CD4-positive, alpha-beta T cell treated with Interleukin-21 for 1 hour (primary cell): ENCODE measurements around the gene FGF11.

ENCODE experiments used
- DNase-seq: peaks from one replicate; pipeline ENCODE4 v3.0.0-alpha.2; 2020

Gene FGF11

DNA sequence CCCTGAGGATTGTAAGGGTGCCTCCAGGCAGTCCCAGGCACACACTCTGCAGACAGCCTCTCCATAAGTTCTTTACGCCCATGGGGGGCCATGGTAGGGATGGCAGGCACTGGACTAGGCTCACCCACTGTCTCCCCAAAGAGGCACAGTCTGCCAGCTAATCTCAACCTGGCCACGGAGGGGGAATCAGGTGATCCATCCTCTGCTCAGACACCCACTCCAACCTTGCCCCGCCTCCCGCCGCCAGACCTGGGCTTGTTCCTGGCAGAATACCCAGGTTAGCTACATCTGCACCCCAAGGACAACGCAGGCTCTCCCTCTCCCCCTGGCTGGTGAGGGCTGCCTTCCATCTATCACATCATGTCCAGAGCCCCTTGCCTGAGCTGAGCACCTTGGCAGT, 30.4 kb upstream of the FGF11 start:
- DNase-seq: no peak

DNA sequence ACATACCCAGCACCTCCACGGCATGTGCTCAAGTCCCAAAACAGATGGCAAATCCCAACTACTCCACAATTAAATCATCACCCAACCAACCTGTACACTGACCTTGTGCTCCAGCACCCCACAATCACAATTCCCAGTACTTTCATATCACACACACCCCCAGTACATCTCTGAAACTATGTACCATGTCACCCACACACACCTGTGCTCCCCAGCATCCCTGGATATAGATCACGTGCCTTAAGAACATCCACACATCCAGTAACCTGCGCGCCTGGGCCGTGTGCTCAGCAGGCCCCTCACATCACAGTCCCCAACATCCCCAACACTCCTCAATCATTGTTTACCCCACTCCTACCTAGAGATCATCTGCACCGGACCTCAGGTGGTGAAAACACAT, 29.6 kb upstream of the FGF11 start:
- DNase-seq: no peak

DNA sequence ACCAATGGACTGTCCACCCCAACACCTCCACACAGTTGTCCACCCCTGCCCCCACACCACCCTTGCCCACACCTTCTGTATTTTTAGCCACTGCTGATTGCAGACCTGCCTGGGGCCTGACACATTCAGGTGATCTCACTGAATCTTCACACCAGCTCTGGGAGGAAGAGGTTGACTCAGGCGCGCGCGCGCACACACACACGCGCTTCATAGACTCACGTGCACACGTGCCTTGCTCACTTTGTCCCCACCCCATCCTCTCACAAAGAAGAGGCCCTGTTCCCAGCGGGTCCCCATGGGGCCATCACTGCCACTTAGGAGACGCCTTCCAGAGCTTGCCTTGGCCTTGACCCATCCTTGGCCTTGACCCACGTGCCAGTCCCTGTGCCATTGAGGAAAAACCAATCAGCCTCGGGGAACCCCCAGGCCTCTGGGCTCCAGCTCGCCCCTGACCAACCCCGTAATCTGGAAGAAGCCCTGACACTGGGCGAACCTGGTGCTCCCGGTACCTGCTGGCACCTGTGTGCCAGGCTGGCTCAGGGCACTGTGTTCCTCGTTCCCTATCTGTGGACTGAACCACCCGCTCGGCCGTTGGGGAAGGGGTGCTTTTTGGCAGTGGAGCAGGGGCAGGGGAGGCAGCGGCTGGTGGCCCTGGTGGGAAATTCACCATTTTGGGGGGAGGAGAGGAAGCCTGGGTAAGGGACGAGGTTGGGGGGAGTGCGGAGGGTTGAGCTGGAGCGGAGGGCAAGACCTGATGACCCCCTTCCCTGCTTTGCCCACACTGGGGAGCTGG, 28.5 kb upstream of the FGF11 start:
- no peak for DNase-seq

DNA sequence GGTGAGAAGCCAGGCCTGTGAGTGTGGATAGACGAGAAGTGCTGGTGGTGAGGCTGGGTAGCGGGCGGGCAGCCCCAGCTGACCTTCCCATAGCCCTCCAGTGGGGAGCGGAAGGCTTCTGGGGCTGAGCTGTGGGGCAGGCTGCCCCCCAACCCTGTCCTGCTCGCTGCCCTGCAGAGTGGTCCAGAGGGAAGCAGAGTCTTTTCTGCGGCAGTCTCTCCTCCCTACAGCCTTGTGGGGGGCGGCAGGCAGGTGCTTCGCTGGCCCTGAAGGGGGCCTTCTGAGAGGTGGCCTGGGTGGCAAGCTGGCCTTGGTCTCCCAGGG, 27.9 kb upstream of the FGF11 start:
- DNase-seq: no peak

DNA sequence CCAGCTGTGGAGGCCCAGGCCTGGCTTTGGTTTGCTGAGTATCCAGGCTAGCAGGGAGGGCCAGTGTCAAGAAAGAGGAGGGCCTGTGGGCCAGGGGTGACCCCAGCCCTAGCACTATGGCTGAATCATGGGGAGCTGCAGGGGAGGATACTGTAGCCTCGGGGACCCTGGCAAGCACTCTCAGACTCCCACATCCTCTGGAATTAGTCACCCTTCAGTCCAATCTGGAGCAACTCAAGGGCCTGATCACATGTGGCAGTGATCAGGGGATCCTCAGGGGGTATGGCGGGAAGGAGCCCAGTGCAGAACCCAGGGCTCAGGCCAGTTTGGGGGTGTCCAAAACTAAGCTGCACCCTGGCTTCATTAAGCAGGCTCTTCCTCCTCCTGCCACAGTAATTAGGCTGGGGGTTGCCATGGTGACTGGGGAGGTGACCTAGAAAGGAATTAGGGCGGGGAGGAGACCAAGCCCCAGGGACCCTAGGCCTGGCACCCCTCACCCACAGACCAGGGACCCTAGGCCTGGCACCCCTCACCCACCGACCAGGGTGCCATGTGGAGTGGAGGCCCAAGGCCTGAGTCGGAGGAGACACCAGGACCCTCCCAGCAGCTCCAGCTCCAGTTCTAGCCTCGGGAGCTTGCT, 25.8 kb upstream of the FGF11 start:
- no peak for DNase-seq

DNA sequence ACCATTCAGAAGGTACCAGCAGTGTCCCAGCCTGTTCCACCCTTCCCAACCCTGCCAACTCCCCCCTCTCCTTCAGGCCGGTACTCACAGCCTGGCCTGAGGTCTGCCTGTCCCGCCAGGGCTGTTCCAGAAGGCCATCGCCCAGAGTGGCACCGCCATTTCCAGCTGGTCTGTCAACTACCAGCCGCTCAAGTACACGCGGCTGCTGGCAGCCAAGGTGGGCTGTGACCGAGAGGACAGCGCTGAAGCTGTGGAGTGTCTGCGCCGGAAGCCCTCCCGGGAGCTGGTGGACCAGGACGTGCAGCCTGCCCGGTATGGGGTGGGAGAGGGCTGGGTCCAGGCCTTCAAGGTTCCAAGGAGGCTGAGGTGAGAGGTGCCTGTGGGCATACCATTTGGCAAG, 24.5 kb upstream of the FGF11 start:
- no peak for DNase-seq

DNA sequence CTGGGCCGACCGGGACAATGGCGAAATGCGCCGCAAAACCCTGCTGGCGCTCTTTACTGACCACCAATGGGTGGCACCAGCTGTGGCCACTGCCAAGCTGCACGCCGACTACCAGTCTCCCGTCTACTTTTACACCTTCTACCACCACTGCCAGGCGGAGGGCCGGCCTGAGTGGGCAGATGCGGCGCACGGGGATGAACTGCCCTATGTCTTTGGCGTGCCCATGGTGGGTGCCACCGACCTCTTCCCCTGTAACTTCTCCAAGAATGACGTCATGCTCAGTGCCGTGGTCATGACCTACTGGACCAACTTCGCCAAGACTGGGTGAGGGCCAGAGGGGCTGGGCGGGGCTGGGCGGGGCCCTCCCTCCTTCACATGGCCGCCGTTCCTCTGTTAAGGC, 23.5 kb upstream of the FGF11 start:
- DNase-seq: no peak

DNA sequence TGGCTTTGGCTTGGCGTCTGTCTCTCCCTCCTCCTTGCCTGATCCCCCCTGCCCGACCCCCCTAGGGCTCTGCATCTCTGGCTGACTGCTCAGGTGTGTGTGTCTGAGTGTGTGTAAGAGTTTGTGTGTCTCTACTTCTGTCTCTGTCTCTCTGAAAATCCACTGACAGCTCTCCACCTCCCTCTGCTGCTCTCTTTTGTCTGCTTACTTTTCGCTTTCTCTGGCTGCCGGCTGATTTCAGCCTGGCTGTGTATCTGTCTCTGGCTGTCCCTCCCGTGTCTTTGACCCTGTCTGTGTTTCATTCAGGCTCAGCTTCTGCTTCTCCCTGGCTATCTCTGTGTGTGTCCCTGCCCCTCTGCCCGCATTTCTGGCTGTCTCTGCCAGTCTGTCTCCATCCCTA, 23.0 kb upstream of the FGF11 start:
- no peak for DNase-seq

DNA sequence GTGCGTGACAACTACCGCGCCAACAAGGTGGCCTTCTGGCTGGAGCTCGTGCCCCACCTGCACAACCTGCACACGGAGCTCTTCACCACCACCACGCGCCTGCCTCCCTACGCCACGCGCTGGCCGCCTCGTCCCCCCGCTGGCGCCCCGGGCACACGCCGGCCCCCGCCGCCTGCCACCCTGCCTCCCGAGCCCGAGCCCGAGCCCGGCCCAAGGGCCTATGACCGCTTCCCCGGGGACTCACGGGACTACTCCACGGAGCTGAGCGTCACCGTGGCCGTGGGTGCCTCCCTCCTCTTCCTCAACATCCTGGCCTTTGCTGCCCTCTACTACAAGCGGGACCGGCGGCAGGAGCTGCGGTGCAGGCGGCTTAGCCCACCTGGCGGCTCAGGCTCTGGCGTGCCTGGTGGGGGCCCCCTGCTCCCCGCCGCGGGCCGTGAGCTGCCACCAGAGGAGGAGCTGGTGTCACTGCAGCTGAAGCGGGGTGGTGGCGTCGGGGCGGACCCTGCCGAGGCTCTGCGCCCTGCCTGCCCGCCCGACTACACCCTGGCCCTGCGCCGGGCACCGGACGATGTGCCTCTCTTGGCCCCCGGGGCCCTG, 22.2 kb upstream of the FGF11 start:
- DNase-seq: no peak

DNA sequence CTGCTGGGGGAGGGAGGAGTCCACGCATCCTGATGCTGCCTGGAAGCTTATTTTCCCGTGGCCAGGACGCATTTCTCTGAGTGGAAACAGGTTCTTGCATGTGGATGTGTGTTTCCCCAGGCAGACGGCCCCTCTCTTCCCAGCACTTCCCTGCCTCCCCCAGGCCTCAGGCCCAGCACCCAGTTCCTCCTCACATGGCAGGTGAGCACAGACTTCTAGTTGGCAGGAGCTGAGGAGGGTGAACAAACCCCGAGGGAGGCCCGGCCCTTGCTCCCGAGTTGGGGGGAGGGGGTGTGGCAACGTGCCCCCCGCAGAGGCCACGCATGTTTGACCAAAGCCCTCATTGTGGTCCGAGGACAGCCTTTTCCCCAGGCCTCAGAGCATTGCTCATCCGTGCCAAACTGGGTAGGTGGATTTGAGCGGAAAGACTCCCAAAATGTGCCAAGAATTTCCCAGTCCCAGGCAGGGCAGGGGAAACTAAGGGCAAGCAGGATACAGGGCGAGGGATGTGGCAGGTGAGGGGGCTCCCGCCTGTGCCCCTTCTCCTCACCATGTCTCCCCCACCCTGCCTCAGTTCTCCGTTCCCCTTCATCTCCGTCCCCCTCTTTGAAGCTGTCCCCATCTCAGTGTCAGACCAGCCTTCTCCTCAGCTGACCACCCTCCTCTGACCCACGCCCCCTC, 20.7 kb upstream of the FGF11 start:
- DNase-seq: no peak

DNA sequence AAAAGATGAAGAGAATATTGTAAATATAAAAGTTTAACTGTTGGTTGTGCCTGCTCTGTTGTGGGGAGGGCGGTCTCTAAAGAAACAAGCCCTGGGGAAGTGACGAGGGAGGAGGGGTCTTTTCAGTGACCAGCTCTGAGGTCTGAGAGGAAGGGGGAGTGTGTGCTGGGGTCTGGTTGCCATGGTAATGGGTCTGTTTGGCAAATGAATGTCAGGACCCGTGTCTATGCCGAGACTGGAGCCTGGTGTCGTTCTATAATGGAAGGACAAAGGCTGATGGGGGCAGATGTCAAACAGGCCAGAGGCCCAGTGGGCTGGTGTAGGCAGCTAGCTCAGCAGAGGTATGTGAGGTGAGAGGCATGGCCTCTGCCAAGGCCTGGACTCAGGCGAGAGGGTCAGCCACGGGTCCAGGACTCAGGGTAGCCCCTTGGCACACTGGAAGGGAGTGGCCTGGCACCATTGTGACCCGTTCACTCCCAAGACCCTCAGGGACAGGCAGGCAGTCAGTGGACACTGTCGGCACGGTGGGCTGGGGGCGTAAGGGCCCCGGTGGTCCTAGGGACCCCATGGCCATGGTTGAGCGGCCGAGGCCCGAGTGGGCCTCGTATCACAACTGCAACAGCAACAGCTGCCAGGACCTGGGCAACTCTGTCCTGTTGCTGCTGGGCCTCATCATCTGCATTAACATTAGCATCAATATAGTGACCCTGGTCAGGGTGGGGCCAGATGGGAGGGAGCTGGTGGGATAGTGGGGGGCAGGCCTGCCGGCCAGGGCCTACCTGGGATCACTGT, 19.3 kb upstream of the FGF11 start, which contains the start of gene SPEM1:
SPEM1 (plus strand) TSS at position 506 of the 792 bp plus-strand sequence; CDS start at position 567, 61 bp downstream.
- no peak for DNase-seq

DNA sequence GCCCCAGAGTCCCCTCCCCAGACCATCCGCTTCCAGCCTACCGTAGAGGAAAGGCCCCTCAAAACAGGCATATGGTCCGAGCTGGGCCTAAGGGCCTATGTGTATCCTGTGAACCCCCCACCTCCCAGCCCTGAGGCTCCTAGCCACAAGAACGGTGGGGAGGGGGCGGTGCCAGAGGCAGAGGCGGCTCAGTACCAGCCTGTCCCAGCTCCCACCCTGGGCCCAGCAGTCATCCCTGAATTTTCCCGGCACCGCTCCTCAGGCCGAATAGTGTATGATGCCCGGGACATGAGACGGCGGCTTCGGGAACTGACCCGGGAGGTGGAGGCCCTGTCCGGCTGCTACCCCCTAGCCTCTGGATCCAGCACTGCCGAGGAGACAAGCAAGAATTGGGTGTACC, 18.1 kb upstream of the FGF11 start:
- no peak for DNase-seq

DNA sequence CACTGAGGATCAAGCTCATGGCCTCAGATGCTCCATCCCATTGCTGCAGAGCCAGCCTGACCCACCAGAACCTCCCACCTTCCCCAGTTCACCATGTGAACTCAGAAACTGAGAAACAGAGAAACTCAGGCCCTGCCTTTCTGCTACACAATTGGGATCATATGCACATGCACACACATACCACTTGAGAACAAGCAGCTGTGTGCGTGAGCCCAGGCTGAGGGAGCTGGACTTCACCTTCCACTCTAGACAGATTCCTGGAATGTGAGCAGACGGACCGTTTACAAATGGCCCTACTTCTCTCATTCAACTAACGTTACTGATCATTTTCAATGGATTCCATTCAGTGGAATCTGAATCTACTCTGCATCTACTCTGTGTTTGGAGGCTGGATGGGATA, 15.6 kb upstream of the FGF11 start:
- no peak for DNase-seq

DNA sequence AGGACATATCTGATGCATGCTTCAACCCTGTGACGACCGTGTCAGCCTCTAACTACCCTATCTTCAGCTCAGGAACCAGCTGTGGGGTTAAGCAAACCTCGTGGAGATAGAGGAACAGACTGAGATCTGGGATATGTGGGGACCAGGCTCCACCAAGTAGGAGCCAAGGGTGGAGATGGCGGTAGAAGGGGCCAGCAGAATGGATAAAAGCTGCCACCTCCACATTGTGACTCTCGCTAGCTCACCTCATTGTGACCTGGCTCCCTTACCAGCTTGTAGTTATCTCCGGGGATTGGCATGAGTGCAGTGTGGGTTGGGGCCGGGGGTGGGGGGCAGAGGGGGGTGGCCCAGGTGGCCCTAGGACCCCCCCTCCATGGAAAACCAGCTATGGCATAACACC, 14.0 kb upstream of the FGF11 start, which contains the start of gene SPEM2:
SPEM2 (plus strand) TSS at position 301 of the 400 bp plus-strand sequence; CDS start at position 374, 73 bp downstream.
- DNase-seq: no peak

DNA sequence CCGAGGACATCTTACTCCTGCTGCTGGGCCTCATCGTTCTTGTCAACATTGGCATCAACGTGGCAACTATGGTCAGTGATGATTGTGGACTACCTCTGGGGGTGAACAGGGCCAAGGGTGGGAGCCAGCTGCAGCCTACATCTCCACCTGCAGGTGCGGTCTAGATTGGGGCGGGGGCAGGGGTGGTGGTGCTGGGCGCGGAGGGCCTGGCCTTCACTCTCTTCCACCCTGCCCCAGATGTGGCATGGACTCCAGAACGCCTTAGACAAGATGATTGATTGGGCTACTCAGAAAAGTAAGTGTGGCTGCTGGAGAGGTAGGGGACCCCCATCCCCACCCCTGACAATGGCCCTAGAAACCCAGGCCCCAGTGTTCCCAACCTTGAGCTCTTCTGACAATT, 13.6 kb upstream of the FGF11 start:
- DNase-seq: no peak

DNA sequence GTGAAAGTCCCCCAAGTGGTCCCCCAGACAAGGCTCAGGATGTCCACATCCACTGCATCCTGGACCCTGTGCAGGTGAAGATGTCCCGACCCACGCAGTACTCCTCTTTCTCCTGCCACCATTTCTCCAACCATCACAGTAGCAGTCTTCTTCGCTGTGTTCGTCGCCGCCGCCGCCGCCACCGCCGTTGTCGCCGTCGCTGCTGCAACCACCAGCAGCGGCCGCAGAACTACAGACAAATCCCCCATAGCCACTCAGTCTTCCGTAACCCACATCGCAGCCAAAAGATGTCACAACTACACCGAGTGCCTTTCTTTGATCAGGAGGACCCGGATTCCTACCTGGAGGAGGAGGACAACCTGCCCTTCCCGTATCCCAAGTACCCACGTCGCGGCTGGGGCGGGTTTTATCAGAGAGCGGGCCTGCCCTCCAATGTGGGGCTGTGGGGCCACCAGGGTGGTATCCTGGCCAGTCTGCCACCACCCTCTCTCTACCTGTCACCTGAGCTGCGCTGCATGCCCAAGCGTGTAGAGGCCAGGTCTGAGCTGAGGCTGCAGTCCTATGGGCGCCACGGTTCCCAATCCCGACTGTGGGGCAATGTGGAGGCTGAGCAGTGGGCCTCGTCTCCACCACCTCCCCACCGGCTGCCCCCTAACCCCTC, 13.0 kb upstream of the FGF11 start:
- no peak for DNase-seq

DNA sequence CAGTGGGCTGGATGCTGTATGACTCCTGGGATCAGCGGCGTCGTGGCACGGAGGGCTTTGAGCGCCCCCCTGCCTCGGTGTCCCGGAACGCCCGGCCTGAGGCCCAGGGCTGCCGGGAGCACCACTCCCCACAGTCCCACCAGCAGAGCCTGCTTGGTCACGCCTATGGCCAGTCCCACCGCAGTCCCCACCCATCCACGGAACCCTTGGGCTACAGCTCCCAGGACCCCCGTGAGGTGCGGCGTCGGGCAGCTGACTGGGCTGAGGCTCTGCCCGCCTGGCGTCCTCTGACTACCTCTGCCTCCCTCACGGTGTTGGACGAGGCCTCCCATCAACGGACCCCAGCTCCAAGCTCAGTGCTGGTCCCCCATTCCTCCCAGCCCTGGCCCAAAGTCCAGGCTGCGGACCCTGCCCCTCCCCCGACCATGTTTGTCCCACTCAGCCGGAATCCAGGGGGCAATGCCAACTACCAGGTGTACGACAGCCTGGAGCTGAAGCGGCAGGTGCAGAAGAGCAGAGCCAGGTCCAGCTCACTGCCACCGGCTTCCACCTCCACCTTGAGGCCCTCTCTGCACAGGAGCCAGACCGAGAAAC, 12.3 kb upstream of the FGF11 start:
- DNase-seq: no peak

DNA sequence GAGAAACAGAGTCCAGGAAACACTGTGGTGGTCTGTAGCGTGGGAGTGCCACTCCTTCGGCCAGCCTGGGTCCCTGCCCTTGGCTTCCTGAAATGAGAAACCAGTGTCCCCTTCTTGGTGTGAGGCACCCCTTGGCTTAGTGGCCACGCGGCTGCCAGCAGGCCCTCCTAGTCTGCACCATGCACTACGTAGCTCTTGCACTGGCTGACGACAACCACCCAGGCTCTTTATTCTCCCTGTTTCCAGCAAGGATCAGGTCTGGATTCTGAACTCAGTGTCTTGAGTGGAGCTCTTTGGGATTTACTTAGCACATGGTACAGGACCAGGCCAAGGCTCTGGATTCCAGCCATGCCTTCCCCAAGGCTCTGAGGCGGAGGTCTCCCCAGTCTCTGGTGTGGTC, 11.8 kb upstream of the FGF11 start:
- DNase-seq: no peak

DNA sequence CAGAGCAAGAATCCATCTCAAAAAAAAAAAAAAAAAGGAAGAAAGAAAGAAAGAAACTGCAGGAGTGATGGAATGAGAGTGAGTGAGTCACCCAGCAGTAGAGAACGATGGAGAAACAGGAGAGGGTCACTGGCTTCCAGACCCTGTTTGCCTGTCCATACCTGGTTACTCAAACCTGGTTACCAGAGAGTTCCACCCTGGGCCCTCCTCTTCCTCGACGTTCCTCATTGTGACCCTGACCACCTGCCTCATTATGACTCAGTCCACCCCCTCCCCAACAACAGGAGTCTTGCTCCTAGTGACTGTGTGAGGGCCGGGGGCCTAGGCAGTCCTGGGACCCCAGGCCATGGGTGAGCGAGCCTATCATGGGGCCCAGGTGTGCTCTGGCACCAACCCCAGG, 10.8 kb upstream of the FGF11 start, which contains the start of gene SPEM3:
SPEM3 (plus strand) TSS at position 301 of the 400 bp plus-strand sequence; CDS start at position 347, 46 bp downstream.
- no peak for DNase-seq

DNA sequence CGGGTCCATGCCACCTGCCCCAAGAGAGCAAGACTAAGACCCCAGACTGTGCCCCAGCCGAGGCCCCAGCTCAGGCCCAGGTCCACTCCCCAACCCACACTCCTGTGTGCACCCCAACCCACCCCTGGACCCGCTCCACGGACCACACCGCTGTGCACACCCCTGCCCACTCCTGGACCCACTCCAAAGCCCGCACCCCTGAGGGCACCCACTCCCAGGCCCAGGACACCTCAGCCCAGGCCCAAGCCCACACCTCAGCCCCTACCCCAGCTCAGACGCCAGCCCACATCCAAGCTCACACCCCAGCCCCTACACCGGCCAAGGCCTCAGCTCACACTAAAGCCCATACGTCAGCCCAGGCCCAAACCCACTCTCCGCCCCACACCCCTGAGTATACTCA, 9.6 kb upstream of the FGF11 start:
- DNase-seq: no peak

DNA sequence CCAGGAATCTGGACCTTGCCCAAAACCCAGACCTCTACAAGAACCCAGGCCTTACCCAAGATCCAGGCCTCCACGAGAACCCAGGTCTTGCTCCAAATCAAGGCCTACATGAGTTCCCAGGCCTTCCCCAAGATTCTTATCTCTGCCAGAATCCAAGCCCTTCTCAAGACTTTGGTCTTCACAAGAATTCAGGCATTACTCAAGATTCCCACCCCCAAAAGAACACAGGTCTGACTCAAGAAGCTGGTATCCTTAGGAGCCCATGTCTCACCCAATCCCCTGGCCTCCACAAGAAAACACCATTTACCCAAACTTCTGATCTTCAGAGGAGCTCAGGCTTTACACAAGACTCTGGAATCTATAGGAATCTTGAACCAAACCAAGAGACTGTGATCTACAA, 8.1 kb upstream of the FGF11 start:
- DNase-seq: no peak

DNA sequence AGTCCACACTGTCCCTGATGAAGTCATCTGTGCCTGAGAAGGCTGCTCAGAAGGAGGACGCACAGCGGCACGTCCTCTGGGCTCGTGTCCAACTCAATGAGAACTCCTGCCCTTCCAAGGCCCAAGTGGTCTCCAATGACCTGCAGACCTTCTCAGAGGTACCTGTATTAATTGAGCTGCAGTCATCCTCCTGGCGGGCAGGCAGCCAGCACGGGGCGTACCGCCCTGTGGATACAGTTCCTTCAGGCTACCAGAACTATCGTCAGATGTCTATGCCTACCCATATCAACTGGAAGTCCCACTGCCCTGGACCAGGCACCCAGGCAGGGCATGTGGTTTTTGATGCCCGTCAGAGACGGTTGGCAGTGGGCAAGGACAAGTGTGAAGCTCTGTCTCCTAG, 7.0 kb upstream of the FGF11 start:
- DNase-seq: no peak
